Measurements from ENCODE around the gene PNPLA3.

PNPLA3 gene

GRCh38 chr22:43953988-43954785 lies 30.6 kb downstream of the PNPLA3 start:
- no peak for TF ChIP-seq POLR2AphosphoS5 (IDR thresholded peaks at IDR 0.05; ENCODE audit: low read depth, low read length)
- TF ChIP-seq SIN3A (IDR thresholded peaks at IDR 0.05; ENCODE audit: borderline replicate concordance, insufficient read depth, low read length), result no peak

- TF ChIP-seq POLR2AphosphoS5 (IDR thresholded peaks at IDR 0.05; ENCODE audit: low read depth, low read length) (peak; percentile 97), SIN3A (IDR thresholded peaks at IDR 0.05; ENCODE audit: borderline replicate concordance, insufficient read depth, low read length) (no peak), FOXP2 (optimal IDR thresholded peaks at IDR 0.05; ENCODE audit: borderline replicate concordance, extremely low read depth, extremely low read length, insufficient read depth) (no peak), TAF1 (IDR thresholded peaks at IDR 0.05; ENCODE audit: borderline replicate concordance, insufficient read depth, low read length) (peak; percentile 89), REST (IDR thresholded peaks at IDR 0.05; ENCODE audit: insufficient read depth in 1 of 2, low read depth in 2 of 2, low read length in 2 of 2) (peak in 1 of 2 experiments; percentile 51; a peak in 2 of 4 replicates)
These were observed 31.7 kb downstream of the PNPLA3 start, which contains the start of gene SAMM50 for GRCh38 chr22:43955040-43955882. TSS of gene SAMM50 (plus strand) at chr22:43955442. CDS start at chr22:43955578, 136 bp downstream.

- TF ChIP-seq FOXP2 (optimal IDR thresholded peaks at IDR 0.05; ENCODE audit: borderline replicate concordance, extremely low read depth, extremely low read length, insufficient read depth), result no peak
- TF ChIP-seq REST (IDR thresholded peaks at IDR 0.05; ENCODE audit: insufficient read depth in 1 of 2, low read depth in 2 of 2, low read length in 2 of 2), result no peak
- no peak for TF ChIP-seq SIN3A (IDR thresholded peaks at IDR 0.05; ENCODE audit: borderline replicate concordance, insufficient read depth, low read length)
- TF ChIP-seq POLR2AphosphoS5 (IDR thresholded peaks at IDR 0.05; ENCODE audit: low read depth, low read length), result no peak
These were observed 32.5 kb downstream of the PNPLA3 start for GRCh38 chr22:43955883-43956782.

GRCh38 chr22:43956805-43957463 lies 33.3 kb downstream of the PNPLA3 start:
- TF ChIP-seq TAF1 (IDR thresholded peaks at IDR 0.05; ENCODE audit: borderline replicate concordance, insufficient read depth, low read length), result no peak
- TF ChIP-seq FOXP2 (optimal IDR thresholded peaks at IDR 0.05; ENCODE audit: borderline replicate concordance, extremely low read depth, extremely low read length, insufficient read depth), result no peak
- TF ChIP-seq SIN3A (IDR thresholded peaks at IDR 0.05; ENCODE audit: borderline replicate concordance, insufficient read depth, low read length), result no peak
- no peak for TF ChIP-seq POLR2AphosphoS5 (IDR thresholded peaks at IDR 0.05; ENCODE audit: low read depth, low read length)
- no peak for TF ChIP-seq REST (IDR thresholded peaks at IDR 0.05; ENCODE audit: insufficient read depth in 1 of 2, low read depth in 2 of 2, low read length in 2 of 2)

Measured in PFSK-1 (cell line).